GM18507 (cell line): ENCODE results near the gene CCDC102A.
"Not testable (repeated sequence)": the region's sequence is repeated elsewhere in the genome, so short reads cannot be mapped to it uniquely, and the experiment has no call there.

Source experiments
- DNase-seq: peaks from one replicate; pipeline ENCODE4 v3.0.0; 2011; ENCODE audit warnings: low read depth; ENCODE audit not compliant: insufficient read length; ENCODE audit errors: extremely low spot score
- FAIRE-seq: peaks from 2 replicates; lab custom pipeline; 2011; peaks lifted over from hg19 to GRCh38; lab: Jason Lieb, UNC

CCDC102A gene

GRCh38 chr16:57536306-57537193 is at the start of gene CCDC102A:
Gene CCDC102A, minus strand, starts transcription at chr16:57536571. Its CDS starts 7,394 bp downstream, at chr16:57529177.
- DNase-seq, result no peak
- no peak for FAIRE-seq

DNA sequence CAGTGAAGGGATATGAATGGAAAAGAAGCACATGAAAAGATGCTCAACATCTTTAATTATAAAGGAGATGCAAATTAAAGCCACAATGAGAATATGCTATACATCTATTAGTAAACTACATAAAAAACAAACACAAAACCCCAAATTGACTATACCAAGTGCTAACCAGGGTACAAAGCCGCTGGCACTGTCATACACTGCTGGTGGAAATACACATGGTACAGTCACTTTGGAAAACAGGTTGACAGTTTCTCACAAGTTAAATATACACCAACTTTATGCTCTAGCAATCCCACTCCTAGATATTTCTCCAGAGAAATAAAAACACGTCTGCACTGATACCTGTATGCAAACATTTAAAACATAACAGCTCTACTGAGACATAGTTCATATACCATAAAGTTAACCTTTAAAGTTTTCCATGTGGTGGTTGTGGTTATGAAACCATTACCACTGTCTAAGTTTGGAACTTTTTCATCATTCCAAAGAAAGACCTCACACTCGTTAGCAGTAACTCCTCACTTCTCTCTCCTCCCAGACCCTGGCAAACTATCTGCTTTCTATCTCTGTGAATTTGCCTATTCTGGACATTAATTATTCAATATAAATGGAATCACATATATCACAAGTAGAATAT is 48.8 kb upstream of the CCDC102A start:
- no peak for FAIRE-seq
- no peak for DNase-seq

DNA sequence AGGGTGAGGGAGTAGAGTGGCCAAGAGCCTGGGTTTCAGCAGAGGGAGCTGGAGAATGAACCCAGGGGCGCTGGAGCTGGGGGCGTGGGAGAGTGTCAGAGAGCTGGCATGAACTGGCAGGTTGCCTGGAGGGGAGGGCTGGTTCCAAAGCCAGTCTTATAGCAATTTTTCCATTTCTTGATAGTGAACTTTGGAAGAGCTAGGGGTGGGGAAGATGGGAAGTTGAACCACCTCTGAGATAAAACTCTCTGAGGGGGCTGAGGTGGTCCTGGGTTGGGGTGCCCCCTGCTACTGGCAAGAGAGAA is 42.9 kb upstream of the CCDC102A start:
- FAIRE-seq (no peak), DNase-seq (no peak)

DNA sequence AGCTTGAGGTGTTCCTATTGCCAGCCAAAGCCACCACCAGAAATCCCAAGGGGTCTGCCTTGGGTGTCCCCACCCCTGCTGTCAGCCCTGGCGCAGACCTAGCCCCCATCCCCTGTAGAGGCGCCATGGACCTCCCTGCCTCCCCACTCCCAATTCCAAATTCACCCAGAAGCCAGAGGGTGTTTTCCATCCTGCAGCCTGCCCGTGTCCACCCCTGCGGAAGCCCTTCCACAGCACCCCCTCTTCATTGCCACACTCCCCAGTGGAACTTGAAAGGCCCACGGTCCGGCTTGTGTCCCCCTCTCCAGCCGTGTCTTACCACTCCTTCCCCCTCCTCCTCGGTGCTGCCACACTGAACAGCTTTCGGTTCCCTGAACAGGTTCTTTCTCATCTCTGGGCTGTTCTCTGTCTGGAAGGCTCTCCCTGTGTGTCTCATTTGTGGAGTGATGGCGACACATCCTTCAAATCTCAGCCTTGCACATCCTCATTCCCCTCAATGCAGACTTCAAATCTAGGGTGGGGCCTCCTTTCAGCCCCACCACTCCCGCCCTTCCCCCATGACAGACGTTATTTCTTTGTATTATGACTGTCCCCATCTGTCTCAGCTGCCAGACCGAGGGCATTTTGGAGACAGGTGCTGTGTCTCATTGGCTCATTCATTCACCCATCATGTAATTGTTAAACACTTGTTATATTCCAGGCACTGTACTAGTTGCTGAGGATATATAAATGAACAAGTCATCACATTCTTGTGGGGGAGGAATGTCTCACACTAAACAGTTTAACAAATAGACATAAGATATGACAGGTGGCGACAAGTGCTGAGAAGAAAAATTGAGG is 42.4 kb upstream of the CCDC102A start:
- DNase-seq, result no peak
- no peak for FAIRE-seq

DNA sequence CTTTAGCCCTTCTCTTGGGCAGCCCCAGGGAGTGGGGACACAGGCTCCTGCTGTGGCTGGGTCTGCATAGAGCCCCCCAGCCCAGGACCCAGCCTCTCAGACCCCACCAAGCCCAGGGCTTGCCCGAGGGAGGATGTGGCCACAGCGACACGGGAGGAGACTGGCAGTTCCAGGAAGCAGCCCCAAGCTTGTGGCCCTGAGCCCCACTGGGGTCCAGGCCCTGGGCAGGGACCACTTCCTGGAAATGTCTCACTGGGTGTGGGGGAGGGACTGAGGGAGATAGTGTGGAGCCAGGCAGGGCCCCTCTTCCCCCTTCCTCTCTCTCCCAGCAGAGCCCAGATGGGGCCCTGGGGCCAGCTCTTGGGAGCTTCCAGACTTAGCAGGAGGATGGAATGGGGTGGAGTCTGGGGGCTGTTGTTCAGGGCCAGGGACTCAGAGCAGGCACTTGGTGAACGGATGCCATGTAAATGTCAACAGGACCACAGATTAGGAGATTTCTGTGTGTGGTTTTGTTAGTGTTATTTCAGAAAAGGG is 41.4 kb upstream of the CCDC102A start:
- FAIRE-seq, result no peak
- DNase-seq, result no peak

DNA sequence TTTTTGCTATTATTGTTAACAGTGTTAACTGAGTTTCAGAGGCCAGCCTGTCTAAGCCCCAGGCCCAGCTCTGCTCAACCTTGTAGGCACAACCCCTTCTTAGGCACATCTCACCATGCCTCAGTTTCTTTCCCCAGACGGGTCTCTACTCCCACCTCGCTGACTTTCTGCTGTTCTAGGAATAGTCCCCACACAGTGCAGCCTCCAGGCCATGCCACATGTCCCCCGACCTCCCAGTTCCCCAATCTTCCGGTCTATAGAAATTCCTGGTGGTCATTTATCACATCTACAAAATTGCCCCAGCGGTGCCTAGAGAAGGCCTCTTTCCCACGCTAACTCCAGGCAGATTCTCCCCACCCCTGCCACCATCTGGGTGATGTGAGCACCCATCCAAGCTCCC is 40.8 kb upstream of the CCDC102A start:
- no peak for FAIRE-seq

DNA sequence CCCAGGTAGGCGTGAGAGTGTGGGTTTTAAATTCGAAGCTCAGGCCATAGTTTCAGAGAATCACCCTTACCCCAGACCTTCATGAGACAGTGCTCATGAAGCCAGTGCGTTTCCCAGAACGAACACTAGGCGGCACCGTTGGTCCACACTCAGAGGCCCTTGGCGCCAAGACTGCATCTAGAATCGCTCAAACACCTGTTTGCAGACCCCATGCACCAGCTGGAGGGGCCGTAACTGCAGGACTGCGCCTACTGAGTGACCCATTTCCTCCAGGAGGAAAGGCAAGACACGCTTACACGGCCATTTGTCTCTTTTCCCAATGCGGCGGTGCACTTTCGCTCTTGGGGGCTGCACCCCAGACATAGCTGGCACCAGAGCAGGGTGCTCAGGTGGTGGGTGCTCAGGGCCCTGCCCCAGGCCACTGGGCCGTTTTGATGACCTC is 40.1 kb upstream of the CCDC102A start:
- DNase-seq, result peak; percentile 56
- FAIRE-seq, result peak; percentile 89

More for the DNA sequence above, 40.8 kb upstream of the CCDC102A start:
- no peak for DNase-seq

DNA sequence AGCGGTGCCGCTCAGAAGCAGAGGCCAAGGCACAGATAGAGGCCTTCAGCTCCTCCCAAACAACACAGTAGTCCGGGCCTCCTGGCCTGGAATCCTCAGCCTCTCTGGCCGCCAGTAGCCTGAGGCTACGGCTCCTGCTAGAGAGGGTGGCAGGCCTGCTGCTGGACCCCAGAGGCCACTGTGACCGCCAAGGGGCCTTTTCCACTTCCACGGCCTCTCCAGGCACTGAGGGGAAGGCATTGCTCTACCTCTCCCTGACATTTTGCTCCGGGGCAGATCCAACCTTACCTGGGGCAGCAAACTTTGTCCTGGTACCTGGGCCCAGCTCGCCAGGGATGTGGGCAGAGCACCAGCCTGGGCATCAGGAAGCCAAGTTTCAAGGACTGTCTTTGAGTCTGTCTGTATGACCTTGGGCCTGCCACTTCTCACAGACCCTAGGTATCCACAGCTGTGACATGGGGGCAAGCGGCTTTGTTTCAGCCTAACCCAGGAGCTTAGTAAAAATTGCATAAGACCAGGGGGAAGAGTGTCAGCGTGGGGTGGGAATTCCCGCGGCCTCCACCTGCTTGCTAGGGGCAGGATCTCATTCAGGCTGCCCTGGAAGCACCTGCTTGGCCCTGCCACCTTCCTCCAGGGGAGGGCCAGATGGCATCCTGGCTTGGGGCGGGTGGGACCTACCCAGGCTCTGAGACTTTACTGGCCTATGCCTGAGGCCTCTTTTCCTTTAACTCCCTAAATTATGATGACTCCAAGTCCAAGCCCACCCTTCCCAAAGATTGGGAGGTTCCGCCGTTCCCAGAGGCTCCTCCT is 39.3 kb upstream of the CCDC102A start:
- FAIRE-seq (no peak), DNase-seq (no peak)

DNA sequence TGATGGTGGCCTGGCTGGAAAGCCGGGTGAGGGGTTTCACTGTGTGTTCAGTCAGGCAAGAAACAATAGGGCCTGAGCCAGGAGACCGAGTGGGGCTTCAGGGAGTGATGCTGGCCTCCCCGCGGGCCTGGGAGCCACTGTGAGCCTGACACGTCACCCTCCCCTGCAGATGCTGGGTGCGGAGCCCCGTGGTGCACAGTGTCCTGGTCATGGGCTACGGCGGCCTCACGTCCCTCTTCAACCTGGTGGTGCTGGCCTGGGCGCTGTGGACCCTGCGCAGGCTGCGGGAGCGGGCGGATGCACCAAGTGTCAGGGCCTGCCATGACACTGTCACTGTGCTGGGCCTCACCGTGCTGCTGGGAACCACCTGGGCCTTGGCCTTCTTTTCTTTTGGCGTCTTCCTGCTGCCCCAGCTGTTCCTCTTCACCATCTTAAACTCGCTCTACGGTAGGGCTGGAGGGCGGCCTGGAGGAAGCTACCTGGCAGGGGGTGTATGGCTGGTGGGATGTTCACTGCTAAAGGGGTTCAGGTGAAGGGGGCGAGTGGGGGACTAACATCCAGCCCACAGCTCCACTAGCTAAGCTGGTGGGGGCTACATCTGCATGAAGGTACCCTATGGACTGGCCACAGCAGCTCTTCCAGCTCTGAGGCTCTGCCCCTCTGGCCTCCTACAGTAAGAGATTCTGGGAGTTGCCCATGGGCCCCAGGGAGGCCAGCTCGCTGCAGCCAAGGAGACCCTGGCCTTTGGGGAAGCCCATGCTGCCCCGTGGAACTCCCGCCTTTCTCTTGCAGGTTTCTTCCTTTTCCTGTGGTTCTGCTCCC is 38.5 kb upstream of the CCDC102A start:
- FAIRE-seq (no peak), DNase-seq (no peak)

GRCh38 chr16:57574086-57574485 is 37.7 kb upstream of the CCDC102A start:
- no peak for FAIRE-seq
- no peak for DNase-seq

DNA sequence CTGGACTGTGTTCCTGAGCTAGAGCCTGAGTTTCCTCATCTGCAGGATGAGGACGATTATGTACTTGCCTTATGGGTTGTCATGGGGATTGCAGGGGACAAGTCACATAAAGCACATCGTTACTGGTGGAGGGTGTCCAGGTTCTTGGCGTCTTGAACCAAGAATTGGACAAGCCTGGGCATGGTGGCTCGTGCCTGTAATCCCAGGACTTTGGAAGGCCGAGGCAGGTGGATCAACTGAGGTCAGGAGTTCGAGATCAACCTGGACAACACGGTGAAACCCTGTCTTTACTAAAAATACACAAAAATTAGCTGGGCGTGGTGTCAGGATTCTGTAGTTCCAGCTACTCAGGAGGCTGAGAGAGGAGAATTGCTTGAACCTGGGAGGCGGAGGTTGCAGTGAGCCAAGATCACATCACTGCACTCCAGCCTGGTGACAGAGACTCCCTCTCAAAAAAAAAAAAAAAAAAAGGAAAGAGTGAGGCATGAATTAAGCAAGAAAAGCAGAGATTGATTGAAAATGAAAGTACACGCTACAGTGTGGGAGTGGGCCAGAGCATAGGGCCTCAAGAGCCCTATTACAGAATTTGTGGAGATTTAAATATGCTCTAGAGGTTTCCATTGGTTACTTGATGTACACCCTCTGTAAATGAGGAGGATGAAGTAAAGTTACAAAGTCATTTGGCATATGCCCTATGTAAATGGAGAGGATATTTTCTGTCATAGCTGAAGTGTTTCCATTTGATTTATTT is 36.8 kb upstream of the CCDC102A start:
- no peak for FAIRE-seq
- DNase-seq, result no peak

GRCh38 chr16:57571098-57571497 is 34.7 kb upstream of the CCDC102A start:
- FAIRE-seq (no peak), DNase-seq (no peak)

DNA sequence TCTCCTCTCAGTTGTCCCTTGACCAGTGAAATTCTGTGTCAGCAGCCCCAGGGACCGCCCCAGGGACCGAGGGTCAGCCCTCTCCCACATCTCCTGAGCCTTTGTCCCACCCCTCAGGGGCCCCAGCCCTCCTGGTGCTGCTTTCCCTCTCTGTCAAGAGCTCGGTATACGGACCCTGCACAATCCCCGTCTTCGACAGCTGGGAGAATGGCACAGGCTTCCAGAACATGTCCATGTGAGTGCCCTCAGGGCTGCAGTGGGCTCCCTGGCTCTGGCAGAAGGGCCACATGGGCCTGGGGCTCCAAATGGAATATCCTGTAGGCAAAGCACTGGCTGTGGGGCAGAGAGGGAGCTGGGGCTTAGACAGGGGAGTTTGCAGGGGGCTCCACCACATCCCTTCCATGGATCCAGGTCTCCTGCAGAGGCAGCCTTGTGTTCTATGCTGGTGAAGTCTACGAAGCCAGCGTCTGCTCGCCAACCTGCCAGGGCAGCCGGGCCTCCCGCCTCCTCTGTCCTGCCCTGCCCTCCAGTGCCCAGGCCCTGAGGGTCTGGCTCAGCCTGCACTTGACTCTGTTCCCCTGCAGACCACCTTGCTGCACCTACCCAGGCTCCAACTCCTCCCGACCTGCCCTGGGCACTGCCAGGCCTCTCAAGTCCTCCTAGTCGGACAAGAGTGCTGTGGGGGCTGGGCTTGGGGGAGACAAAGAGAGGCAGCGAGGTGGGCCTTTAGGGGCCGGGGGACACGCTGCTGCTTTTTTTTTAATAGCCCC is 34.1 kb upstream of the CCDC102A start:
- FAIRE-seq (no peak), DNase-seq (no peak)

GRCh38 chr16:57569306-57569946 is 33.1 kb upstream of the CCDC102A start:
- FAIRE-seq, result no peak
- DNase-seq, result no peak

GRCh38 chr16:57568772-57569171 is 32.4 kb upstream of the CCDC102A start:
- not testable (repeated sequence) for FAIRE-seq, DNase-seq

DNA sequence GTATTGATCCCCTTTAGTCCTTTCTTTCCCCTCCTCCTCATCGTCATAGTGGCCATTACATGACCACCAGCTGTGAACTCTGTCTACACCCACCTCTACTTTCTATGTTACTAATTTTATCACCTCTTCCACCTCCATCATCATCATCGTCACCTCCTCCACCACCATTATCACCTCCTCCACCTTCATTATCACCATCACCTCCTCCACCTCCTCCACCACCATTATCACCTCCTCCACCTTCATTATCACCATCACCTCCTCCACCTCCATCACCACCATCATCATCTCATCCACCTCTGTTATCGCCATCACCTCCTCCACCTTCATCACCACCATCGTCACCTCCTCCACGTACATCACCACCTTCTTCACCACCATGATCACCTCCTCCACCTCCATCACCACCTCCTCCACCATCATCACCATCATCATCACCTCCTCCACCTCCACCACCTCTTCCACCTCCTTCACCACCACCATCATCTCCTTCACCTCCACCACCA is 31.9 kb upstream of the CCDC102A start:
- FAIRE-seq, result peak; percentile 62
- DNase-seq, result no peak
